H1 (cell line): ENCODE results near the gene IFT172. TPM values are rescaled to one million over a fixed set of nuclear protein-coding genes. Genes with fewer than 3 reads are reported as not detected.

ENCODE experiments used
- CTCF ChIA-PET: fragments of 300-600 bp; sonication (Branson Sonifier 250); formaldehyde crosslinking; loops from one replicate; lab custom pipeline; 2021; ENCODE audit not compliant: partially characterized antibody; lab: Charles Lee
- POLR2A ChIA-PET: fragments of 300-600 bp; sonication (Branson Sonifier 250); formaldehyde crosslinking; loops from one replicate; lab custom pipeline; 2021; ENCODE audit warnings: inconsistent platforms; ENCODE audit not compliant: partially characterized antibody; lab: Charles Lee
- DNase-seq, 2 experiments: peaks; one replicate each; pipeline versions ENCODE4 v3.0.0 to v3.0.0-alpha.2; 2010 to 2022; ENCODE audit warnings: low spot score in 2 of 2, low read depth in 1 of 2, mixed read lengths in 1 of 2
- FAIRE-seq: peaks from 2 replicates; lab custom pipeline; 2011; peaks lifted over from hg19 to GRCh38; lab: Jason Lieb, UNC
- H2AFZ ChIP-seq: 2 replicates; pipeline ENCODE4 v1.8.1; 2012; ENCODE audit warnings: low read length, inconsistent platforms
- H2AK5ac ChIP-seq: 2 replicates; pipeline ENCODE4 v1.6.1; 2013; ENCODE audit warnings: low read depth, low read length
- H2BK120ac ChIP-seq: replicated peaks from 2 replicates; pipeline ENCODE3; 2013; ENCODE audit warnings: low read depth, low read length, inconsistent platforms
- H2BK12ac ChIP-seq: 2 replicates; pipeline ENCODE4 v1.6.1; 2013; ENCODE audit warnings: low read depth, low read length
- H2BK15ac ChIP-seq: 2 replicates; pipeline ENCODE4 v1.6.1; 2013; ENCODE audit warnings: low read length
- H2BK20ac ChIP-seq: 2 replicates; pipeline ENCODE4 v1.6.1; 2013; ENCODE audit warnings: low read length
- H2BK5ac ChIP-seq: 2 replicates; pipeline ENCODE4 v1.6.1; 2013; ENCODE audit warnings: low read depth, low read length
- H3K14ac ChIP-seq: 2 replicates; pipeline ENCODE4 v1.6.1; 2013; ENCODE audit warnings: inconsistent platforms; ENCODE audit not compliant: insufficient read length
- H3K18ac ChIP-seq: 2 replicates; pipeline ENCODE4 v1.6.1; 2013; ENCODE audit warnings: low read length; ENCODE audit errors: extremely low read depth
- H3K23ac ChIP-seq: 2 replicates; pipeline ENCODE4 v1.6.1; 2013; ENCODE audit warnings: inconsistent platforms; ENCODE audit not compliant: insufficient read length
- H3K23me2 ChIP-seq: 2 replicates; pipeline ENCODE4 v1.6.1; 2013; ENCODE audit warnings: low read depth, low read length
- H3K27ac ChIP-seq: 2 replicates; pipeline ENCODE4 v1.6.1; 2011; ENCODE audit warnings: low read depth, low read length, inconsistent platforms
- H3K27me3 ChIP-seq, 4 experiments: replicated peaks in 1 of 4; 1 replicate in 1 of 4; 2 replicates in 3 of 4; pipeline versions ENCODE4 v1.6.1 to v1.8.1; 2011 to 2013; ENCODE audit warnings: low read length in 3 of 4, mild to moderate bottlenecking in 3 of 4, inconsistent platforms in 2 of 4, mixed read lengths in 2 of 4, moderate library complexity in 1 of 4; ENCODE audit not compliant: control insufficient read depth in 3 of 4, insufficient read depth in 3 of 4; ENCODE audit errors: extremely low read depth in 1 of 4
- H3K36me3 ChIP-seq, 4 experiments: 2 replicates each; pipeline versions ENCODE4 v1.6.1 to v1.8.1; 2011 to 2013; ENCODE audit warnings: mild to moderate bottlenecking in 4 of 4, low read length in 3 of 4, moderate library complexity in 2 of 4, control low read depth in 1 of 4, inconsistent platforms in 1 of 4; ENCODE audit not compliant: insufficient read depth in 4 of 4, control insufficient read depth in 2 of 4
- H3K4ac ChIP-seq: replicated peaks from 2 replicates; pipeline ENCODE3; 2013; ENCODE audit warnings: low read length, low read depth, mixed read lengths, inconsistent platforms; ENCODE audit not compliant: insufficient read length
- H3K4me1 ChIP-seq, 4 experiments: replicated peaks in 1 of 4; 1 replicate in 1 of 4; 2 replicates in 3 of 4; pipeline versions ENCODE4 v1.6.1 to v1.8.1; 2011 to 2013; ENCODE audit warnings: low read length in 3 of 4, inconsistent platforms in 2 of 4, mixed read lengths in 1 of 4; ENCODE audit not compliant: insufficient read depth in 4 of 4, control insufficient read depth in 3 of 4
- H3K4me2 ChIP-seq, 2 experiments: 2 replicates each; pipeline versions ENCODE4 v1.6.1 to v1.8.1; 2011 to 2013; ENCODE audit warnings: low read depth in 2 of 2, low read length in 2 of 2, control low read depth in 1 of 2, inconsistent platforms in 1 of 2, mild to moderate bottlenecking in 1 of 2; ENCODE audit not compliant: insufficient read depth in 1 of 2
- H3K4me3 ChIP-seq, 4 experiments: fragments of 200-600, 300-600 bp in 1 of 4; sonication (generic), shearing (Covaris generic), sonication (Bioruptor Twin) in 1 of 4; 2 replicates each; pipeline versions ENCODE4 v1.5.1 to v1.8.1; 2011 to 2016; ENCODE audit warnings: low read length in 4 of 4, low read depth in 3 of 4, control low read depth in 2 of 4, inconsistent platforms in 2 of 4, mild to moderate bottlenecking in 2 of 4, mixed read lengths in 1 of 4, moderate library complexity in 1 of 4; ENCODE audit not compliant: insufficient read depth in 2 of 4; ENCODE audit errors: extremely low read depth in 1 of 4
- H3K56ac ChIP-seq: replicated peaks from 2 replicates; pipeline ENCODE3; 2013; ENCODE audit warnings: low read depth, mild to moderate bottlenecking, mixed read lengths, low read length, inconsistent platforms; ENCODE audit not compliant: insufficient read length
- H3K79me1 ChIP-seq: 2 replicates; pipeline ENCODE4 v1.6.1; 2013; ENCODE audit warnings: low read depth, low read length, control low read depth
- H3K79me2 ChIP-seq, 2 experiments: 2 replicates each; pipeline versions ENCODE4 v1.6.1 to v1.8.1; 2012 to 2013; ENCODE audit warnings: low read length in 2 of 2, mild to moderate bottlenecking in 2 of 2, inconsistent platforms in 1 of 2; ENCODE audit not compliant: insufficient read depth in 2 of 2, control insufficient read depth in 1 of 2
- H3K9ac ChIP-seq, 4 experiments: replicated peaks in 1 of 4; 1 replicate in 1 of 4; 2 replicates in 3 of 4; pipeline versions ENCODE4 v1.6.1 to v1.8.1; 2011 to 2013; ENCODE audit warnings: low read depth in 3 of 4, low read length in 3 of 4, control low read depth in 2 of 4, mild to moderate bottlenecking in 2 of 4, moderate library complexity in 2 of 4, inconsistent platforms in 1 of 4; ENCODE audit errors: extremely low read depth in 1 of 4
- H3K9me3 ChIP-seq, 2 experiments: 2 replicates each; pipeline versions ENCODE4 v1.6.1 to v1.8.1; 2012 to 2013; ENCODE audit warnings: mild to moderate bottlenecking in 2 of 2, moderate library complexity in 2 of 2, control low read depth in 1 of 2, inconsistent platforms in 1 of 2, low read depth in 1 of 2, low read length in 1 of 2, mixed read lengths in 1 of 2; ENCODE audit not compliant: insufficient read depth in 2 of 2
- H4K20me1 ChIP-seq, 2 experiments: replicated peaks in 1 of 2; 2 replicates each; pipeline versions ENCODE3 to v1.8.1; 2011 to 2013; ENCODE audit warnings: inconsistent platforms in 2 of 2, low read length in 2 of 2, mild to moderate bottlenecking in 1 of 2; ENCODE audit not compliant: insufficient read depth in 2 of 2, control insufficient read depth in 1 of 2
- H4K5ac ChIP-seq: 2 replicates; pipeline ENCODE4 v1.6.1; 2013; ENCODE audit warnings: low read length, low read depth, mixed read lengths, inconsistent platforms; ENCODE audit not compliant: insufficient read length
- H4K8ac ChIP-seq: 2 replicates; pipeline ENCODE4 v1.8.0; 2013; ENCODE audit warnings: mild to moderate bottlenecking, moderate library complexity, low read length, inconsistent platforms; ENCODE audit not compliant: insufficient read depth; ENCODE audit errors: extremely low read depth
- H4K91ac ChIP-seq: replicated peaks from 2 replicates; pipeline ENCODE3; 2013; ENCODE audit warnings: low read length, mixed read lengths, inconsistent platforms; ENCODE audit not compliant: insufficient read length
- KDM5A ChIP-seq: fragments of 200-600 bp; IDR thresholded peaks from 2 replicates; pipeline ENCODE4 v1.7.1; 2012; ENCODE audit warnings: mild to moderate bottlenecking, low read length, inconsistent platforms, mixed read lengths
- RFX5 ChIP-seq: IDR thresholded peaks from 2 replicates; pipeline ENCODE4 v1.6.1; 2011; ENCODE audit warnings: low read depth, low read length, improper control_type of control experiment, borderline replicate concordance
- WGBS, 2 experiments: shearing (Covaris generic) in 1 of 2; methylation state at CpG; one replicate each; pipeline versions ENCODE4 v1.1.6 to v1.1.7; 2013 to 2015; ENCODE audit warnings: low lambda C conversion rate in 2 of 2, mixed read lengths in 2 of 2, inconsistent platforms in 1 of 2, low coverage in 1 of 2, missing lambda C conversion rate in 1 of 2; ENCODE audit not compliant: insufficient replicate concordance in 2 of 2, insufficient coverage in 1 of 2, insufficient read length in 1 of 2; ENCODE audit errors: extremely low coverage in 1 of 2, missing lambda C conversion rate in 1 of 2; 5-methylcytosine and 5-hydroxymethylcytosine counted together
- polyA plus RNA-seq, 7 experiments: library from polyadenylated mRNA; depleted of rRNA in 3 of 7; stranded (reverse) in 5 of 7; unstranded in 2 of 7; fragments of >200 nt in 5 of 7; fragments of 200-250 nt in 2 of 7; gene quantifications; 1 replicate in 5 of 7; 2 replicates in 1 of 7; 4 replicates in 1 of 7; pipeline versions ENCODE4 v1.2.1 to v1.2.3, GENCODE V29; 2011 to 2013; ENCODE audit warnings: missing spikeins in 2 of 7, mixed read lengths in 2 of 7
- total RNA-seq: library from RNA; stranded (reverse); fragmentation: NEBNext Ultra II Directional; extraction: Animal tissue kit (Norgen Biotek cat#: 25700); gene quantifications from 2 replicates; pipeline ENCODE4 v1.2.1, GENCODE V29; 2021
- TF ChIP-seq, protein P1 (sequence below): IDR thresholded peaks from 2 replicates; pipeline ENCODE4 v1.6.1; 2012; ENCODE audit warnings: inconsistent platforms

The IFT172 gene
- total and polyA plus RNA-seq, 2 of the 8 experiments (the other 6 are each of a cell fraction or from before 2014, with no cell fraction given): 13.5 to 14.0 TPM

- Histone ChIP-seq H3K14ac (no peak overlapping the region), H3K4me2 (peak overlapping the region; percentile 95 to 96), H2BK120ac (no peak overlapping the region), H3K23me2 (peaks cover 8% of the 10 kb centered on the region; the same call in 1 of the 2 replicates), H2AFZ (peak overlapping the region; percentile 99), H3K27me3 (peaks cover 0 to 4% (median 2%) of the 10 kb centered on the region in 4 experiments; a peak in 5 of 7 replicates), H2BK20ac (no peak overlapping the region), H3K18ac (no peak overlapping the region), H2AK5ac (no peak overlapping the region), H3K9me3 (no peaks in the 10 kb centered on the region; a peak in 1 of 4 replicates), H3K79me1 (no peaks in the 10 kb centered on the region; the same call in 1 of the 2 replicates), H3K27ac (0 out of 2 replicates have a peak overlapping the region, but pooled peaks have one; percentile 6), H4K91ac (no peak overlapping the region), H3K4ac (no peak overlapping the region), H3K23ac (no peak overlapping the region), H2BK12ac (no peak overlapping the region), H3K56ac (no peak overlapping the region), H3K9ac (peak overlapping the region in 3 of 4 experiments; percentile 22 to 71 (median 42); a peak in 4 of 7 replicates), H4K5ac (no peak overlapping the region), H3K4me1 (peaks cover 0 to 10% (median 3%) of the 10 kb centered on the region in 4 experiments; a peak in 6 of 7 replicates), H3K79me2 (no peaks in the 10 kb centered on the region), H3K4me3 (peak overlapping the region; percentile 70 to 87 (median 80)), H4K8ac (no peak overlapping the region), H2BK5ac (no peak overlapping the region), H2BK15ac (no peak overlapping the region), H4K20me1 (no peaks in the 10 kb centered on the region), H3K36me3 (no peaks in the 10 kb centered on the region)
- TF ChIP-seq RFX5 (no peak), KDM5A (no peak)
- TF ChIP-seq, protein P1, sequence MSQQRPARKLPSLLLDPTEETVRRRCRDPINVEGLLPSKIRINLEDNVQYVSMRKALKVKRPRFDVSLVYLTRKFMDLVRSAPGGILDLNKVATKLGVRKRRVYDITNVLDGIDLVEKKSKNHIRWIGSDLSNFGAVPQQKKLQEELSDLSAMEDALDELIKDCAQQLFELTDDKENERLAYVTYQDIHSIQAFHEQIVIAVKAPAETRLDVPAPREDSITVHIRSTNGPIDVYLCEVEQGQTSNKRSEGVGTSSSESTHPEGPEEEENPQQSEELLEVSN: 0 out of 2 replicates have a peak, but pooled peaks have one; percentile 2
- WGBS, 2 experiments: 13% methylated on average over 11 of the region's 11 CpGs; no CpG with 5 or more reads in 1 of the 2 experiments
- ChIA-PET CTCF (interaction anchor here (0.9 to 1.4 kb wide), 2 partner anchors 46 to 194 kb away, joined by 3 to 4 read pairs; no protein-coding TSS in a partner anchor), POLR2A (interaction anchor here (1.0 to 1.4 kb wide), 2 partner anchors 9 to 139 kb away, joined by 3 read pairs; no protein-coding TSS in a partner anchor)
- no peak for DNase-seq
- FAIRE-seq: no peak
Observed at GRCh38 chr2:27489118-27489497, 435 bp downstream of the IFT172 start.
